Osteocyte (in vitro differentiated cells): ENCODE results near the gene OR4B1. TPM values are rescaled to one million over a fixed set of nuclear protein-coding genes. Genes with fewer than 3 reads are reported as not detected.

Experiments used
- DNase-seq: peaks from one replicate; pipeline ENCODE4 v3.0.0; 2021; ENCODE audit warnings: mixed read lengths; ENCODE audit not compliant: unreplicated experiment; ENCODE audit errors: extremely low spot score
- H3K27ac Mint-ChIP-seq: one replicate; pipeline ENCODE4 v1.8.0; 2021; ENCODE audit warnings: mild to moderate bottlenecking, mixed read lengths; ENCODE audit not compliant: unreplicated experiment
- H3K27me3 Mint-ChIP-seq: one replicate; pipeline ENCODE4 v1.8.0; 2021; ENCODE audit warnings: mixed read lengths; ENCODE audit not compliant: unreplicated experiment
- H3K36me3 Mint-ChIP-seq: one replicate; pipeline ENCODE4 v1.8.0; 2021; ENCODE audit warnings: mixed read lengths; ENCODE audit not compliant: unreplicated experiment
- H3K4me1 Mint-ChIP-seq: one replicate; pipeline ENCODE4 v1.8.0; 2021; ENCODE audit warnings: mixed read lengths; ENCODE audit not compliant: unreplicated experiment
- H3K4me3 Mint-ChIP-seq: one replicate; pipeline ENCODE4 v1.8.0; 2021; ENCODE audit warnings: mild to moderate bottlenecking, moderate library complexity, mixed read lengths; ENCODE audit not compliant: unreplicated experiment
- H3K9me3 Mint-ChIP-seq: one replicate; pipeline ENCODE4 v1.8.0; 2021; ENCODE audit warnings: mixed read lengths; ENCODE audit not compliant: unreplicated experiment
- CTCF ChIP-seq: fragments of 200-600 bp; sonication (generic); IDR thresholded peaks from 2 replicates; pipeline ENCODE4 v1.5.0; 2021; ENCODE audit warnings: antibody characterized with exemption, mild to moderate bottlenecking, moderate library complexity
- total RNA-seq: library from RNA; stranded (reverse); gene quantifications from 2 replicates; pipeline ENCODE4 v1.2.1, GENCODE V29; 2021

OR4B1 gene
- total RNA-seq, 1 donor from 2014 or later = not detected

GRCh38 chr11:48248902-48249301, 32.3 kb downstream of the OR4B1 start:
- Mint-ChIP-seq H3K27me3 (no peaks in the 10 kb centered on the region), H3K9me3 (peaks cover 3% of the 10 kb centered on the region), H3K36me3 (no peaks in the 10 kb centered on the region), H3K27ac (no peak overlapping the region), H3K4me3 (no peak overlapping the region), H3K4me1 (no peaks in the 10 kb centered on the region)
- no peak for DNase-seq
- no peak for TF ChIP-seq CTCF

GRCh38 chr11:48261600-48261999, 45.0 kb downstream of the OR4B1 start:
- TF ChIP-seq CTCF = no peak
- H3K27me3 Mint-ChIP-seq = no peaks in the 10 kb centered on the region

GRCh38 chr11:48263423-48263911, 46.9 kb downstream of the OR4B1 start, which contains the start of gene OR4X1:
OR4X1 (plus strand) TSS chr11:48263861; CDS start chr11:48263861, 0 bp downstream.
- no peak for TF ChIP-seq CTCF
- H3K9me3 Mint-ChIP-seq = no peaks in the 10 kb centered on the region

More at GRCh38 chr11:48261600-48261999, 45.0 kb downstream of the OR4B1 start:
- no peak overlapping the region for H3K4me3 Mint-ChIP-seq
- DNase-seq = no peak
- H3K36me3 Mint-ChIP-seq = no peaks in the 10 kb centered on the region
- H3K9me3 Mint-ChIP-seq = no peaks in the 10 kb centered on the region
- H3K4me1 Mint-ChIP-seq = no peaks in the 10 kb centered on the region
- H3K27ac Mint-ChIP-seq = no peak overlapping the region

More at GRCh38 chr11:48263423-48263911, 46.9 kb downstream of the OR4B1 start, which contains the start of gene OR4X1:
- H3K27me3 Mint-ChIP-seq = no peaks in the 10 kb centered on the region
- H3K4me3 Mint-ChIP-seq = no peak within 1 kb of the TSS
- H3K4me1 Mint-ChIP-seq = no peaks in the 10 kb centered on the region
- H3K27ac Mint-ChIP-seq = no peak within 1 kb of the TSS
- no peaks in the 10 kb centered on the region for H3K36me3 Mint-ChIP-seq
- no peak for DNase-seq

Other genes with a start within 250 kb of the OR4B1 start
- 16.6 and 18.6 TPM in 2 replicates for gene PTPRJ, start 236.3 kb upstream of the OR4B1 start, total RNA-seq
- not detected in 2 replicates for gene OR4X2, start 28.3 kb downstream of the OR4B1 start, total RNA-seq
- not detected in 2 replicates for gene OR4X1, start 47.1 kb downstream of the OR4B1 start, total RNA-seq
- not detected in 2 replicates for gene OR4S1, start 89.4 kb downstream of the OR4B1 start, total RNA-seq
- not detected in 2 replicates for gene OR4C3, start 108.1 kb downstream of the OR4B1 start, total RNA-seq
- gene OR4C5, start 149.7 kb downstream of the OR4B1 start, total RNA-seq = not detected in 2 replicates